CD4-positive, alpha-beta memory T cell (primary cell): ENCODE results near the gene MACROD2. TPM values are rescaled to one million over a fixed set of nuclear protein-coding genes. Genes with fewer than 3 reads are reported as not detected.

Experiments used
- CTCF ChIA-PET: fragments of 350-600 bp; sonication (Branson Sonifier 250); formaldehyde crosslinking; loops from one replicate; lab custom pipeline; 2021; ENCODE audit warnings: inconsistent platforms; ENCODE audit not compliant: partially characterized antibody; lab: Charles Lee
- POLR2A ChIA-PET: fragments of 350-600 bp; sonication (Branson Sonifier 250); formaldehyde crosslinking; loops from one replicate; lab custom pipeline; 2021; ENCODE audit not compliant: partially characterized antibody; lab: Charles Lee
- DNase-seq, 5 donors: peaks; one replicate each; pipeline versions ENCODE4 v3.0.0 to v3.0.0-alpha.2; 2020 to 2022; ENCODE audit warnings: mixed read lengths in 1 of 5
- H3K27ac ChIP-seq: one replicate; pipeline ENCODE4 v1.7.0; 2013; ENCODE audit warnings: low read depth, low read length
- H3K27me3 ChIP-seq: 2 replicates; pipeline ENCODE4 v1.7.0; 2013; ENCODE audit warnings: mild to moderate bottlenecking, low read length, moderate library complexity; ENCODE audit not compliant: insufficient read depth
- H3K36me3 ChIP-seq: 2 replicates; pipeline ENCODE4 v1.7.0; 2013; ENCODE audit warnings: mild to moderate bottlenecking, low read length, moderate library complexity; ENCODE audit not compliant: insufficient read depth
- H3K4me1 ChIP-seq: 2 replicates; pipeline ENCODE4 v1.7.0; 2013; ENCODE audit warnings: mild to moderate bottlenecking, low read length, moderate library complexity; ENCODE audit not compliant: insufficient read depth
- H3K4me3 ChIP-seq, 2 donors: one replicate each; pipeline ENCODE4 v1.7.0; 2013; ENCODE audit warnings: low read length in 2 of 2, mild to moderate bottlenecking in 1 of 2
- H3K9me3 ChIP-seq, 2 donors: one replicate each; pipeline ENCODE4 v1.7.0; 2013; ENCODE audit warnings: low read length in 2 of 2, control low read depth in 1 of 2; ENCODE audit not compliant: control insufficient read depth in 1 of 2
- H3K27ac Mint-ChIP-seq, 7 donors: one replicate each; pipeline ENCODE4 v1.8.0; 2020 to 2021; ENCODE audit warnings: mixed read lengths in 7 of 7, mild to moderate bottlenecking in 6 of 7, inconsistent platforms in 3 of 7, moderate library complexity in 3 of 7
- H3K27me3 Mint-ChIP-seq, 2 donors: one replicate each; pipeline ENCODE4 v1.8.0; 2020 to 2021; ENCODE audit warnings: mixed read lengths in 2 of 2
- H3K36me3 Mint-ChIP-seq, 2 donors: one replicate each; pipeline ENCODE4 v1.8.0; 2020 to 2021; ENCODE audit warnings: mixed read lengths in 2 of 2, inconsistent platforms in 1 of 2, mild to moderate bottlenecking in 1 of 2
- H3K4me1 Mint-ChIP-seq, 4 donors: one replicate each; pipeline ENCODE4 v1.8.0; 2020 to 2021; ENCODE audit warnings: mixed read lengths in 4 of 4, mild to moderate bottlenecking in 1 of 4
- H3K4me3 Mint-ChIP-seq, 8 donors: one replicate each; pipeline ENCODE4 v1.8.0; 2020 to 2021; ENCODE audit warnings: mixed read lengths in 8 of 8, mild to moderate bottlenecking in 7 of 8, moderate library complexity in 6 of 8, inconsistent platforms in 3 of 8
- H3K9me3 Mint-ChIP-seq, 8 donors: one replicate each; pipeline ENCODE4 v1.8.0; 2020 to 2021; ENCODE audit warnings: mixed read lengths in 8 of 8, mild to moderate bottlenecking in 5 of 8, inconsistent platforms in 3 of 8, moderate library complexity in 1 of 8
- intact Hi-C: fragments of 100-400 bp; cut with micrococcal nuclease; formaldehyde crosslinking; loops from one replicate; pipeline ENCODE4 v1.15.1; 2023
- polyA plus RNA-seq, 2 donors: library from polyadenylated mRNA; unstranded; fragments of 300-500 nt; fragmentation: Illumina TruSeq; gene quantifications; one replicate each; pipeline ENCODE4 v1.2.3, GENCODE V29; 2021
- total RNA-seq, 2 experiments: library from RNA; stranded (reverse); gene quantifications; one replicate each; pipeline ENCODE4 v1.2.3, GENCODE V29; 2021

Gene MACROD2
- total and polyA plus RNA-seq, 4 experiments from 2014 or later: not detected

GRCh38 chr20:16003310-16003709, 2008.0 kb downstream of the MACROD2 start:
- peaks cover 3 to 25% (median 6%) of the 10 kb centered on the region in 8 donors for H3K9me3 Mint-ChIP-seq

DNA sequence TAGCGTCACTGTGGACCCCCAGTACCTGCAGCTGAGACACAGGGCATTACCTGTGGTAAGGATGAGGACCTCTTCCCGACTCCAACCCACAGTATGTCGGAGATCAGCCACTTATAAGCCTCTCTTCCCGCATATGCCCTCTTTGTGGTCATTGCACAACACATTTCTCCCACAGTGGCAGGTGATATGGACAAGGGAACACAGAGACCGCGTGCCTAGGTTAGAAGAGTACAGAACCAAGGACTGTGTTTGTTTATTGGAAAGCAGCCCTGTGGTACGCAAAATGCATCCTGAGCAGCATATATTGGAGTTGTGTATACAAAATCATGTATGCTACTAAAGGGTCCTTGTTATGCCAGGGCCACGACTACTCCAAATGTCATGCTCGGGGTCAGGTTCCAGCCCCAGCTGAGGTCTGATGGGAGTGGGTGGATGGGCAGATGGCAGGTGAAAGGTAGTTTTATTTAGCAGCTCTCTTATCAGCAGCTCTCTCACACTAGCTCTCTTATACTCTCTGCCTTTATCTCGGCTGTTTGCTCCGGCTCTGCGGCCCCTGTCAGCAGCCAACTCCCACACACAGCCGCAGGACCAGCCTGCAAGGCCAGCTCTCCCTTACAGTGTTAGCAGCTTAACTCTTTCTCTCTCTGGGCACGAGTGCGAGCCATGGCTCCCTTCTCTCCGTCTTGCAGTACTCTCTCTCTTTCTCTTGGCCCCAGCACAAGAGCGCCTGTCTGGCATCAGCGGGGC, 2009.0 kb downstream of the MACROD2 start:
- ChIA-PET CTCF (no interaction called here), POLR2A (no interaction called here)
- H3K4me3 ChIP-seq: no peak overlapping the region
- no peaks in the 10 kb centered on the region for H3K4me1 ChIP-seq
- Mint-ChIP-seq H3K27me3 (no peaks in the 10 kb centered on the region), H3K4me1 (no peaks in the 10 kb centered on the region), H3K9me3 (peaks cover 2 to 19% (median 6%) of the 10 kb centered on the region in 8 donors), H3K36me3 (no peaks in the 10 kb centered on the region), H3K27ac (no peak overlapping the region), H3K4me3 (no peak overlapping the region)
- H3K27ac ChIP-seq: no peak overlapping the region
- no peaks in the 10 kb centered on the region for H3K36me3 ChIP-seq
- no peaks in the 10 kb centered on the region for H3K9me3 ChIP-seq
- H3K27me3 ChIP-seq: no peaks in the 10 kb centered on the region
- DNase-seq: no peak
- intact Hi-C loops: no loop called here

More at GRCh38 chr20:16003310-16003709, 2008.0 kb downstream of the MACROD2 start:
- POLR2A ChIA-PET: no interaction called here
- no peaks in the 10 kb centered on the region for H3K36me3 ChIP-seq
- CTCF ChIA-PET: no interaction called here
- no peaks in the 10 kb centered on the region for H3K27me3 Mint-ChIP-seq
- intact Hi-C loops: no loop called here
- no peaks in the 10 kb centered on the region for H3K36me3 Mint-ChIP-seq
- no peak overlapping the region for H3K27ac ChIP-seq
- H3K4me1 ChIP-seq: no peaks in the 10 kb centered on the region
- no peak overlapping the region for H3K27ac Mint-ChIP-seq
- no peak for DNase-seq
- no peaks in the 10 kb centered on the region for H3K9me3 ChIP-seq
- no peak overlapping the region for H3K4me3 Mint-ChIP-seq
- H3K27me3 ChIP-seq: no peaks in the 10 kb centered on the region
- no peaks in the 10 kb centered on the region for H3K4me1 Mint-ChIP-seq
- no peak overlapping the region for H3K4me3 ChIP-seq

- Mint-ChIP-seq H3K36me3 (no peaks in the 10 kb centered on the region), H3K27ac (no peak overlapping the region), H3K4me3 (no peak overlapping the region), H3K4me1 (no peaks in the 10 kb centered on the region), H3K27me3 (no peaks in the 10 kb centered on the region), H3K9me3 (peaks cover 2 to 12% (median 5%) of the 10 kb centered on the region in 8 donors)
- ChIA-PET POLR2A (no interaction called here), CTCF (no interaction called here)
- no peaks in the 10 kb centered on the region for H3K36me3 ChIP-seq
- no peak overlapping the region for H3K27ac ChIP-seq
- no peaks in the 10 kb centered on the region for H3K9me3 ChIP-seq
- intact Hi-C loops: no loop called here
- no peak for DNase-seq
- H3K27me3 ChIP-seq: no peaks in the 10 kb centered on the region
- no peaks in the 10 kb centered on the region for H3K4me1 ChIP-seq
- no peak overlapping the region for H3K4me3 ChIP-seq
Observed at GRCh38 chr20:16005021-16005914, 2010.0 kb downstream of the MACROD2 start.

- no peaks in the 10 kb centered on the region for H3K36me3 ChIP-seq
- Mint-ChIP-seq H3K4me1 (no peaks in the 10 kb centered on the region), H3K27ac (no peak overlapping the region), H3K27me3 (no peaks in the 10 kb centered on the region), H3K36me3 (no peaks in the 10 kb centered on the region), H3K9me3 (peaks cover 0 to 9% (median 5%) of the 10 kb centered on the region in 8 donors), H3K4me3 (no peak overlapping the region)
- no peak for DNase-seq
- intact Hi-C loops: no loop called here
- H3K27ac ChIP-seq: no peak overlapping the region
- H3K4me1 ChIP-seq: no peaks in the 10 kb centered on the region
- no peak overlapping the region for H3K4me3 ChIP-seq
- ChIA-PET POLR2A (no interaction called here), CTCF (no interaction called here)
- H3K9me3 ChIP-seq: no peaks in the 10 kb centered on the region
- H3K27me3 ChIP-seq: no peaks in the 10 kb centered on the region
Observed at GRCh38 chr20:16005915-16006493, 2010.7 kb downstream of the MACROD2 start.

DNA sequence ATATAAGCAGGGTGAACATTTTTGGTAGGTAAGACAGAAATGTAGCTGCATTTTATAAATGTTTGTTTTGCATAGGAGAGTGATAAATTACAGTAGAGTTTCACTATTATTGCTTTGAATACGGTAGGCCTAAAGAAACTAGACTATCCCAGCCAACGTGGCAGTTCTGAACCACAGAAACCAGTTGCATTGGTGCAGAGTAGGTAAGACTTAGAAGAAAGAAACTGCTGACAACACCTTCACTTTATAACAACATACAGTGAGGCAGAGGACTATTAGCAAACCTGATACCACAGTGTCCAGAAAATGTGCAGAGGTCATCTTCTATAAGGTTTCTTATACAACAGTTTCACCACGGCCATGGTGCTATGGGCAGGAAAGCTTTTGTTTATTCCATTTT, 2011.8 kb downstream of the MACROD2 start:
- intact Hi-C loops: no loop called here
- no peaks in the 10 kb centered on the region for H3K27me3 Mint-ChIP-seq
- ChIA-PET POLR2A (no interaction called here), CTCF (no interaction called here)
- no peaks in the 10 kb centered on the region for H3K4me1 ChIP-seq
- no peaks in the 10 kb centered on the region for H3K27me3 ChIP-seq
- no peak for DNase-seq
- no peaks in the 10 kb centered on the region for H3K36me3 ChIP-seq
- peaks cover 0 to 13% (median 4%) of the 10 kb centered on the region in 8 donors for H3K9me3 Mint-ChIP-seq
- H3K9me3 ChIP-seq: peaks cover 0 to 2% of the 10 kb centered on the region in 2 donors
- no peak overlapping the region for H3K27ac Mint-ChIP-seq
- no peak overlapping the region for H3K4me3 Mint-ChIP-seq
- no peaks in the 10 kb centered on the region for H3K36me3 Mint-ChIP-seq
- H3K4me1 Mint-ChIP-seq: no peaks in the 10 kb centered on the region
- no peak overlapping the region for H3K27ac ChIP-seq
- no peak overlapping the region for H3K4me3 ChIP-seq

DNA sequence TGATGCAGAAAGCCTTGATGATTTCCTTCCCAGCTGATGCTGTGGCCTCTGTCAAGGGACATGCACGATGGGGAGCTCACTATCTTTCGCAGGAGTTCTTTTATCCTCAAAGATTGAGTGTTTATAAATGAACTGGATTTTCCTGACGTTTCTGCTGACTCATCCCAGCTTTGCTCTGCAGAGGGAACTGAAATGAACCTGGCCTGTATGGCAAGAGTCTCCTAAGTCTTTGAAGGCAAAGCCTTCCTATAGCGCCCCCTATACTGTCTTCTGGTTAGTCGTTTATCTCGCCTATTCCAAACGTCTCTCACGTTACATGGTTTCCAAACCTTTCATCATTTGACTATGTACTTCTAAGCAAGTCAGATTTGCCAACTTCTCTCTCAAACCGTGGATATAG, 2012.6 kb downstream of the MACROD2 start:
- Mint-ChIP-seq H3K27ac (no peak overlapping the region), H3K4me1 (no peaks in the 10 kb centered on the region), H3K9me3 (peaks cover 1 to 13% (median 3%) of the 10 kb centered on the region in 8 donors), H3K4me3 (no peak overlapping the region), H3K27me3 (no peaks in the 10 kb centered on the region), H3K36me3 (no peaks in the 10 kb centered on the region)
- Histone ChIP-seq H3K4me3 (no peak overlapping the region), H3K27me3 (no peaks in the 10 kb centered on the region), H3K4me1 (no peaks in the 10 kb centered on the region), H3K27ac (no peak overlapping the region), H3K9me3 (peaks cover 0 to 2% of the 10 kb centered on the region in 2 donors), H3K36me3 (no peaks in the 10 kb centered on the region)
- POLR2A ChIA-PET: no interaction called here
- CTCF ChIA-PET: no interaction called here
- DNase-seq: no peak
- intact Hi-C loops: no loop called here

GRCh38 chr20:16011056-16011455, 2015.7 kb downstream of the MACROD2 start:
- H3K4me3 ChIP-seq: no peak overlapping the region
- peaks cover 0 to 8% (median 2%) of the 10 kb centered on the region in 8 donors for H3K9me3 Mint-ChIP-seq
- no peaks in the 10 kb centered on the region for H3K4me1 ChIP-seq
- H3K9me3 ChIP-seq: peaks cover 0 to 2% of the 10 kb centered on the region in 2 donors
- no peaks in the 10 kb centered on the region for H3K27me3 Mint-ChIP-seq
- H3K27ac Mint-ChIP-seq: no peak overlapping the region
- no peak overlapping the region for H3K4me3 Mint-ChIP-seq
- H3K4me1 Mint-ChIP-seq: no peaks in the 10 kb centered on the region
- DNase-seq: no peak
- intact Hi-C loops: no loop called here
- no peak overlapping the region for H3K27ac ChIP-seq
- CTCF ChIA-PET: no interaction called here
- no peaks in the 10 kb centered on the region for H3K27me3 ChIP-seq
- no peaks in the 10 kb centered on the region for H3K36me3 ChIP-seq
- no peaks in the 10 kb centered on the region for H3K36me3 Mint-ChIP-seq
- POLR2A ChIA-PET: no interaction called here
